WERI-Rb-1 (cell line): ENCODE measurements around the gene TTC9C.

Experiments
- DNase-seq: peaks from one replicate; pipeline ENCODE4 v3.0.0-alpha.2; 2020
- H3K27ac ChIP-seq: fragments of 250-450 bp; sonication (Bioruptor Pico); 2 replicates; pipeline ENCODE4 v1.5.1; 2020; ENCODE audit warnings: mild to moderate bottlenecking, moderate library complexity
- H3K27me3 ChIP-seq: fragments of 250-450 bp; sonication (Bioruptor Pico); 2 replicates; pipeline ENCODE4 v1.5.1; 2021; ENCODE audit warnings: mild to moderate bottlenecking, low read depth, moderate library complexity; ENCODE audit not compliant: insufficient read depth, severe bottlenecking
- H3K36me3 ChIP-seq: fragments of 250-450 bp; sonication (Bioruptor Pico); 2 replicates; pipeline ENCODE4 v1.5.1; 2020; ENCODE audit warnings: mild to moderate bottlenecking, moderate library complexity
- H3K4me3 ChIP-seq: 2 replicates; pipeline ENCODE4 v1.5.1; 2011; ENCODE audit warnings: low read depth, mild to moderate bottlenecking, control low read depth, low read length
- H3K9me3 ChIP-seq: fragments of 250-450 bp; sonication (Bioruptor Pico); 2 replicates; pipeline ENCODE4 v1.5.1; 2021; ENCODE audit warnings: mild to moderate bottlenecking, moderate library complexity; ENCODE audit not compliant: severe bottlenecking
- CTCF ChIP-seq: IDR thresholded peaks from 2 replicates; pipeline ENCODE4 v1.5.1; 2011; ENCODE audit warnings: low read depth, mild to moderate bottlenecking, control low read depth, inconsistent platforms, low read length

TTC9C gene

GRCh38 chr11:62715150-62716130, 12.8 kb upstream of the TTC9C start:
- no peak for DNase-seq

GRCh38 chr11:62716206-62716605, 12.1 kb upstream of the TTC9C start:
- Histone ChIP-seq H3K4me3 (no peak overlapping the region), H3K27ac (no peak overlapping the region), H3K27me3 (no peaks in the 10 kb centered on the region), H3K36me3 (peaks cover 92% of the 10 kb centered on the region), H3K9me3 (no peaks in the 10 kb centered on the region)
- TF ChIP-seq CTCF: no peak
- DNase-seq: no peak

More at GRCh38 chr11:62715150-62716130, 12.8 kb upstream of the TTC9C start:
- 0 out of 2 replicates have a peak, but pooled peaks have one; percentile 8 for TF ChIP-seq CTCF
- no peaks in the 10 kb centered on the region for H3K27me3 ChIP-seq
- no peaks in the 10 kb centered on the region for H3K9me3 ChIP-seq
- no peak overlapping the region for H3K4me3 ChIP-seq
- H3K36me3 ChIP-seq: peaks cover 92% of the 10 kb centered on the region
- H3K27ac ChIP-seq: no peak overlapping the region

GRCh38 chr11:62716816-62717215, 11.5 kb upstream of the TTC9C start:
- no peak overlapping the region for H3K4me3 ChIP-seq
- TF ChIP-seq CTCF: no peak
- no peaks in the 10 kb centered on the region for H3K9me3 ChIP-seq
- peaks cover 92% of the 10 kb centered on the region for H3K36me3 ChIP-seq
- H3K27ac ChIP-seq: no peak overlapping the region
- H3K27me3 ChIP-seq: no peaks in the 10 kb centered on the region
- no peak for DNase-seq

GRCh38 chr11:62719302-62719978, 8.8 kb upstream of the TTC9C start:
- no peak overlapping the region for H3K27ac ChIP-seq
- DNase-seq: no peak
- H3K27me3 ChIP-seq: no peaks in the 10 kb centered on the region
- peaks cover 96% of the 10 kb centered on the region for H3K36me3 ChIP-seq
- no peak overlapping the region for H3K4me3 ChIP-seq
- no peaks in the 10 kb centered on the region for H3K9me3 ChIP-seq
- TF ChIP-seq CTCF: no peak

- DNase-seq: no peak
- TF ChIP-seq CTCF: no peak
- H3K9me3 ChIP-seq: no peaks in the 10 kb centered on the region
- peaks cover 95% of the 10 kb centered on the region for H3K36me3 ChIP-seq
- H3K27me3 ChIP-seq: no peaks in the 10 kb centered on the region
- no peak overlapping the region for H3K4me3 ChIP-seq
- no peak overlapping the region for H3K27ac ChIP-seq
Measured at GRCh38 chr11:62721994-62722393, 6.3 kb upstream of the TTC9C start.
